ENCODE results near the gene MOB3B.

MOB3B gene

GRCh38 chr9:27340285-27340674 lies 189.3 kb downstream of the MOB3B start:
- DNase-seq (ENCODE audit: low read depth in 3 of 3), result no peak

DNA sequence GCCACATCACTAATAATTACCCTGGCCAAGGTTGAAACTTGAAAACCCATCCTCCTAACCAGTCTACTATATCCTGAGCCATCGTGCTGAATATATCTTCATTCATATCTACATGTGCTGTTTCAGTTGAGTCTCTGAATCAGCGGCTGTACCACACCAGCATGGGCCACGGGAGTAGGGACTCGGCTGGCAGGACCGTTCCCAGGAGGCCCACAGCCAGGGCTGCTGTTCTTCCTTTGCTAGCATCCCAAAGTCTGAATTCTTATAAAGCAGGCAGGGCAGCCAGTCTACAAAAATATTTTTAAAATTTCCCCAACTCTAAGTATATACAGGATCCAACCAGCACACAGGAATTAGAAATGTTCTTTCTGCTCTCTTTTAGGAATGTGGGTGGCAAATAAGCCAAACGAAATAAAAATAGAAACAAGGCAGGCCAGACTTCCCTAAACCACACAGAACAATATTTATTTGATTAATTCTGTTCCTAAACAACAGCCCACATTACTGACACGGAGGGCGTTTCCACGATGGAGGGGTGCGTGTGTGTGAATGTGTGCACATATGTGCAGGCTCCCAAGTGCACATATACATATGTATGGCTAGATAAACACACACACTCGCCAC lies 189.8 kb downstream of the MOB3B start:
- DNase-seq (ENCODE audit: low read depth in 3 of 3), result no peak

DNA sequence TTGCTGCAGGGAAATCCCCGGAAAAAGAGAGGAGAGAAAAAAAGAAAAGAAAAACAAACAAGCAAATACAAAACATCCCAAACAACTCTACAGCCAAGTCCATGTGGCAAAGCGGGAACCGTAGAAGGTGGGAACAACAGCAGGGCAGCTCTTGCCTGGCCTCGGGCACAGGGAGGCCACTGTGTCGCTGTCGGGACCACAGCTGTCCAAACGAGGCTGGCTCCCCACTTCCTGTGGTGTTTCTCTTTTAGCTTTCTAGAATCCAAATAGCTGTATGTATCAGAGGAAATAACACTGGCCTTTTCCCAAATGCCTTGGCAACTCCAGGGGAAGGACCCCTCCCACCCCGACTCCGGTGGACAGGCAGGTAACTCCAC lies 191.1 kb downstream of the MOB3B start:
- no peak for DNase-seq (ENCODE audit: low read depth in 3 of 3)

- no peak for DNase-seq (ENCODE audit: low read depth in 3 of 3)
These were observed 191.6 kb downstream of the MOB3B start for GRCh38 chr9:27337833-27338526.

GRCh38 chr9:27337236-27337635 lies 192.4 kb downstream of the MOB3B start:
- DNase-seq (ENCODE audit: low read depth in 3 of 3), result no peak

DNA sequence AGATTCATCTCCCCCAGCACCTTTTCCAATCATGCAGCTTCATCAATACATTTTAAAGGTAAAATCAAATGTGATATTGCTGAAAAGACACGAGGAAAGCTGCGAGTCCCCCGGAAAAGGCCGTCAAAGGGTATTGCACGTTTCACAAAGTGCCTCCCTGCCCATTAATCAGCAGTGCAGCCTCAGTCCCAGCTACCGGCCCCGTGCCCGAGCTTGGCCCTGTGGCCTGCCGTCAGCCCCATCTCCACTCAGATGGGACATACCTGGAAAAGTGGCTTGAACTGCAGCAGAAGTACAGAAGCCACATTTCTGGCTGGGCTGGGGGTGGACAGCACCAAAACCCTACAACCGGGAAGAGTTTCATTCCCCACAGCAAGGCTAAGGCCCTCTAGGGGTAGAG lies 192.8 kb downstream of the MOB3B start:
- no peak for DNase-seq (ENCODE audit: low read depth in 3 of 3)

- no peak for DNase-seq (ENCODE audit: low read depth in 3 of 3)
These were observed 193.5 kb downstream of the MOB3B start for GRCh38 chr9:27336126-27336525.

DNA sequence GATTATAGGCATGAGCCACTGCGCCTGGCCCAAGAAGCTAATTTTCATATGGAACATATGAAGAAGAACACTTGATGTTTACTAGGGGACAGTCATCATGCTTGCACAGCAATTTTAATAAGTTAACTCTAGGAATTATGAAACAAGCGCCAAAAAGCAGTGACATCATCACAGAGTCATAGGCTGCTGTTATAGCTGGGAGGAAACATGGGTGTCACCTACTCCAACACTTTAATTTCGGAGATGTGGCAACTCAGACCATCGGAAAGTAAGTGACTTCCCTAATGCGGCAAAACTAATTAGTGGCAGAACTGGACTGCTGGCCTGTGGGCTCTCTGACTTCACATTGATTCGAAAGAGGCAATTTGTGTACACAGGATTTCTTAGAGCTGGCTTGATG lies 194.5 kb downstream of the MOB3B start:
- DNase-seq (ENCODE audit: low read depth in 3 of 3), result no peak

GRCh38 chr9:27333241-27334052 lies 196.2 kb downstream of the MOB3B start:
- DNase-seq (ENCODE audit: low read depth in 3 of 3), result peak; percentile 5 to 20 (median 9)

DNA sequence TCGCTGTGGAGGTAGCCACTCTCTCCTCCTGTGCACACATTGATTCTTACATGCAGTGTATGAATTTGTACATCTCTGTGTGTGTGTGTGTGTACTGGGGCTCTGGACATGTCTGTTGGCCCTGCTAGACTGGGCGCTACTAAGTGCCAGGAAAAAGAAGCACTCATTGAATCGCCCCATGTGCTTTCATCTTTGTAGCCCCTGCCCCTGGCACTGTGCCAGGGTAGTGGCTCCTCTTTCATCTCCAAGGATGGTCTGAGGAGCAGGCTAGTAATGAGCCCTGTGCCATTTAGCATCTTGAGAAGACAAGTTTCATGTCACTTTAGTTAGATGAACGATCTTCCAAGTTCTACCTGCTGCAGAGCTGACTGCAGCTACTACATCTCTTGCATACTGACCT lies 198.2 kb downstream of the MOB3B start:
- no peak for DNase-seq (ENCODE audit: low read depth in 3 of 3)

GRCh38 chr9:27329291-27329690 lies 200.3 kb downstream of the MOB3B start:
- no peak for DNase-seq (ENCODE audit: low read depth in 3 of 3)

- no peak for DNase-seq (ENCODE audit: low read depth in 3 of 3)
These were observed 201.1 kb downstream of the MOB3B start for GRCh38 chr9:27328483-27328882.

DNA sequence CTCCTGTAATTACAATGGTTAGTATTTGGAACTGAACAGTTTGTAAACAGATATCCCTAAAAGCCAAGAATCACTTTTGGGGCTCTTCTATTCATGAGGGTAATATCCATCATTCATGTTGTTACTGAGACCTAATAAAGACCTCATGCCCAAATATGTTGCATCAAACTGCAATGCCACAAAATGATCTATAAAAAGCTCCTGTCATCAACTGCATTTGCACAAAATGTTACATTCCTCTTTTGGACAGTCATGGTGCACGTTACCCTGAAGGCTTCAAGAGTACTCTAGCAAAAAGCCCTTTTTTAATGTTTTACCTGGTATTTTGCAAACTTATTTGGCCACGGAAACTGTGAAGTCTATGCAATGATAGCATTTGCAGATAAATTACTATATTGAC lies 218.4 kb downstream of the MOB3B start:
- DNase-seq (ENCODE audit: low read depth in 3 of 3), result no peak

DNA sequence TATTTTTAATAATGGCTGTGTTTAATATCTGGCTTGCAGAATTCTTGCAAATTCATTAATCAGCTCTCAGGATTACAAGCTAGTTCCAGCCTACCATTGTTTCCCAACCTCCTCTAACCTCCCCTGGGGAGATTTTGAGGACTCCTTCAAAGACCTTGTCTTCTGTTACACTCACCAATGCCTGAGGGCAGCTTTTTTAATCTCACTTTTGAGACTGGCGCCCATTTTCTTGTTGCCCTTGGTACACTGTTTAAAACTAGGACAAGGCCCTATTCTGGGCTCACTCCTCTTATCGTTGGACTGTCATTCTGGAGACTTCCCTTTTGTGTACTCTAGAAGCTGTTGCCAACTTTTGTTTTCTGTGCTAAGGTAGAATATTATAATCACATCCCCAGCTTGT lies 219.0 kb downstream of the MOB3B start:
- no peak for DNase-seq (ENCODE audit: low read depth in 3 of 3)

GRCh38 chr9:27308691-27309390 lies 220.8 kb downstream of the MOB3B start:
- DNase-seq (ENCODE audit: low read depth in 3 of 3), result no peak

GRCh38 chr9:27304521-27304920 lies 225.1 kb downstream of the MOB3B start:
- no peak for DNase-seq (ENCODE audit: low read depth in 3 of 3)

DNA sequence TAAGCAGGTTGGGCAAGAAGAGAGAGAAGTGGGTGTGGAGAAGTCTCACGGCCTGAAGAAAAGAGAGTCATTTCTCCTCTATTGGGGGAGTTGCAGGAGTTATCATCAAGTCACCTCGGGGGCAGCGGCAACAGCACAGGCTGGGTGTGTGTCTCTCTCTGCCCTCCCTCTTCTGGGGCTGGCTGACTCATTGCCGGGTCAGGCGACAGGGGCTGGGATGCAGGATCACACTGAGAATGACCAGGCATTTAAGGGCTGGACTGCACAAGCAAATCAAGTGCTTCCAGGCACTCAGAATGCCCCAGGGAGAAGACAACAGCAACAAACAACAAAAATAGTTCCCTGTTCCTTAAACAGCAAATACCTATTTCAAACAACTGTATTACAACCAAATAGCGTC lies 226.4 kb downstream of the MOB3B start:
- no peak for DNase-seq (ENCODE audit: low read depth in 3 of 3)

- DNase-seq (ENCODE audit: low read depth in 3 of 3), result no peak
These were observed 232.6 kb downstream of the MOB3B start, which contains the start of gene EQTN for GRCh38 chr9:27297050-27297449. TSS of gene EQTN (minus strand) at chr9:27297150. CDS start at chr9:27297055, 95 bp downstream.

- no peak for DNase-seq (ENCODE audit: low read depth in 3 of 3)
These were observed 235.6 kb downstream of the MOB3B start for GRCh38 chr9:27293996-27294395.

GRCh38 chr9:27292659-27293405 lies 236.8 kb downstream of the MOB3B start:
- DNase-seq (ENCODE audit: low read depth in 3 of 3), result no peak

DNA sequence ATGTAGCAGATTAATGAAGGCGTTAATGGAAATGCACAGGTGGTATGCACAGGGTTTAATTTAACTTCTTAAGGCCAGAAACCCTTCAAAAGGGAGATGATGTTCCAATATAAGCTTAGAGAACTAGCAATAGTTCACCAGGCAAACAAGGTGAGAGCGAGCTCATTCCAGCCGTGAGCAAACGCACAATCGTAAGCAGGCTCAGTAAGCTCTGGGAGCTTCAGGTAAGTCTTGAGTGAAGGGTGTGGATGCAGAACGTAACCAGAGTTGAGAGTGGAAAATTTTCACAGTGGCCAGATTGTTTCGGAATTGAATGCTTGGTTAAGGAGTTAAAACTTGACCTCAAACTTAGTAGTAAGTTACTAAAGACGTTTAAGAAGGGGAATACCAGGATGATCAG lies 238.3 kb downstream of the MOB3B start:
- DNase-seq (ENCODE audit: low read depth in 3 of 3), result no peak

DNA sequence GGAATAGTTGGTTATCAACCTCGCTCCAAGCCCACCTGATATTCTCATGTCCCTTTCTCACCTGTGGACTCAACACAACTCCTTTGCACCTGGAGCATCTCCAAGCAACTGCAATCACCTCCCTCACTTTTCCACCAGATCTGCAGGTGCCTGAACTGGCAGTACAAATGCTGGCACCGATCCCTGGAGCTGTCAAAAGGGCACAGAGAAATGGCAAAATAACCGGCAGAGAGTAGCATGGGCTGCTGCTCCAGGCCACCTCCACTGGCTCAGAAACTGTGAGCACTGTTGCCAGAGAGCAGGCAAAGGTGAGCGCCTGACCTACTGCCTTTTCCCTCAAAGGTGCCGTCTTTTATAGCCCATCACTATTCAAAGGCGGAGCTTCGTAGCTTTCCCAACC lies 247.3 kb downstream of the MOB3B start:
- DNase-seq (ENCODE audit: low read depth in 3 of 3), result no peak

Measured in stimulated activated CD4-positive, alpha-beta T cell treated with anti-CD3 and anti-CD28 coated beads, TNF-alpha, amount 100 ng/mL, for 48 hours (primary cell).